Tibial nerve (tissue), 4 donors: ENCODE results near the gene RASL10B.

Experiments used
- EP300 ChIP-seq, 2 donors: sonication (generic); formaldehyde crosslinking; IDR thresholded peaks; one replicate each; pipeline ENCODE4 v1.6.1; 2017; ENCODE audit warnings: antibody characterized with exemption in 2 of 2, mild to moderate bottlenecking in 1 of 2
- POLR2A ChIP-seq, 2 donors: fragments of 450-650 bp; IDR thresholded peaks; one replicate each; pipeline ENCODE4 v1.6.1; 2017; ENCODE audit warnings: antibody characterized with exemption in 2 of 2, mild to moderate bottlenecking in 2 of 2, moderate library complexity in 2 of 2
- TF ChIP-seq, protein P1 (sequence below), 5 experiments: fragments of 200-600 bp in 3 of 5; fragments of 450-650 bp in 2 of 5; sonication (generic) in 3 of 5; IDR thresholded peaks; one replicate each; pipeline ENCODE4 v1.5.1; 2016 to 2019; ENCODE audit warnings: antibody characterized with exemption in 5 of 5, mild to moderate bottlenecking in 3 of 5, moderate library complexity in 2 of 5

DNA sequence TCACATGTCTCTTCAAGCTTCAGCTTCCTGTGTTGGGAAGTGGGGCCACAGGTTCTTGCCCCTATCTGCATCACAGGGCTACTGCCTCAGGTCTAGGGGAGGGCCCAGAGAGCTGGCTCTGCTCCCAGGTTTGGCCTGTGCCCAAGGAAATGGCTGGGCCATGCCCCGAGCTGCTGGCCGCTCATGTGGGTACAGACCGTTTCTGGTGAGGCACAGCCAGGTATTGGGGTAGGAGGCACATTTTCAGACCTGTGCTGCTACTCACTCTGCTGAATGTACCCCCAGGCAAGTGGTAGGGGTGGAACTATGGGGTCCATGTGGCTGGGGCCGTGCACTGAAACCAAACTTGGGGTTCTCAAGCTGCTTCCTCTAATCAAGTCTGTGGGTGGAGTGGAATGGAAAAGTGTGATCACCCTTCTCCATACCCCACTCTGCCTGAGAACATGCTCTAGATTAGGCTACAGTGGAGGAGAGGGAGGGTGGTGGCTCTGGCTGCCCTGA lies 17.0 kb downstream of the RASL10B start:
- TF ChIP-seq, protein P1, sequence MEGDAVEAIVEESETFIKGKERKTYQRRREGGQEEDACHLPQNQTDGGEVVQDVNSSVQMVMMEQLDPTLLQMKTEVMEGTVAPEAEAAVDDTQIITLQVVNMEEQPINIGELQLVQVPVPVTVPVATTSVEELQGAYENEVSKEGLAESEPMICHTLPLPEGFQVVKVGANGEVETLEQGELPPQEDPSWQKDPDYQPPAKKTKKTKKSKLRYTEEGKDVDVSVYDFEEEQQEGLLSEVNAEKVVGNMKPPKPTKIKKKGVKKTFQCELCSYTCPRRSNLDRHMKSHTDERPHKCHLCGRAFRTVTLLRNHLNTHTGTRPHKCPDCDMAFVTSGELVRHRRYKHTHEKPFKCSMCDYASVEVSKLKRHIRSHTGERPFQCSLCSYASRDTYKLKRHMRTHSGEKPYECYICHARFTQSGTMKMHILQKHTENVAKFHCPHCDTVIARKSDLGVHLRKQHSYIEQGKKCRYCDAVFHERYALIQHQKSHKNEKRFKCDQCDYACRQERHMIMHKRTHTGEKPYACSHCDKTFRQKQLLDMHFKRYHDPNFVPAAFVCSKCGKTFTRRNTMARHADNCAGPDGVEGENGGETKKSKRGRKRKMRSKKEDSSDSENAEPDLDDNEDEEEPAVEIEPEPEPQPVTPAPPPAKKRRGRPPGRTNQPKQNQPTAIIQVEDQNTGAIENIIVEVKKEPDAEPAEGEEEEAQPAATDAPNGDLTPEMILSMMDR (IDR thresholded peaks at IDR 0.05), result no peak
- TF ChIP-seq POLR2A (IDR thresholded peaks at IDR 0.05) (no peak), EP300 (IDR thresholded peaks at IDR 0.05) (no peak)
